CD4-positive, alpha-beta T cell treated with Interleukin-1 beta for 1 hour (primary cell): ENCODE data around the gene CACNA1D.

ENCODE experiments used
- DNase-seq, 2 donors: peaks; one replicate each; pipeline ENCODE4 v3.0.0-alpha.2; 2020 to 2022

The CACNA1D gene

GRCh38 chr3:53694666-53695323 is 200.4 kb downstream of the CACNA1D start:
- no peak for DNase-seq

GRCh38 chr3:53695324-53695690 is 200.9 kb downstream of the CACNA1D start:
- DNase-seq = no peak

GRCh38 chr3:53696401-53697172 is 202.2 kb downstream of the CACNA1D start:
- no peak for DNase-seq

GRCh38 chr3:53700441-53700840 is 206.0 kb downstream of the CACNA1D start:
- DNase-seq = no peak

GRCh38 chr3:53702776-53703530 is 208.5 kb downstream of the CACNA1D start:
- no peak for DNase-seq

GRCh38 chr3:53703630-53704362 is 209.4 kb downstream of the CACNA1D start:
- DNase-seq = no peak

GRCh38 chr3:53704363-53704725 is 209.9 kb downstream of the CACNA1D start:
- no peak for DNase-seq

GRCh38 chr3:53705024-53705745 is 210.8 kb downstream of the CACNA1D start:
- no peak for DNase-seq

GRCh38 chr3:53705774-53706173 is 211.4 kb downstream of the CACNA1D start:
- DNase-seq = no peak

GRCh38 chr3:53707222-53707621 is 212.8 kb downstream of the CACNA1D start:
- no peak for DNase-seq

GRCh38 chr3:53708001-53708621 is 213.7 kb downstream of the CACNA1D start:
- DNase-seq = no peak

GRCh38 chr3:53709256-53709655 is 214.8 kb downstream of the CACNA1D start:
- DNase-seq = no peak

GRCh38 chr3:53709860-53710674 is 215.7 kb downstream of the CACNA1D start:
- peak; percentile 52 for DNase-seq

- no peak for DNase-seq
Observed at GRCh38 chr3:53711387-53711786, 217.0 kb downstream of the CACNA1D start.

- no peak for DNase-seq
Observed at GRCh38 chr3:53712817-53713388, 218.5 kb downstream of the CACNA1D start.

- DNase-seq = no peak
Observed at GRCh38 chr3:53713626-53714025, 219.2 kb downstream of the CACNA1D start.

- no peak for DNase-seq
Observed at GRCh38 chr3:53715815-53716483, 221.5 kb downstream of the CACNA1D start.

GRCh38 chr3:53716998-53717397 is 222.6 kb downstream of the CACNA1D start:
- peak in 1 of 2 donors; percentile 0 for DNase-seq

- DNase-seq = no peak
Observed at GRCh38 chr3:53718462-53718861, 224.1 kb downstream of the CACNA1D start.

- DNase-seq = no peak
Observed at GRCh38 chr3:53719796-53720195, 225.4 kb downstream of the CACNA1D start.
